ENCODE data around the gene XPR1. TPM values are rescaled to one million over a fixed set of nuclear protein-coding genes. Genes with fewer than 3 reads are reported as not detected.

The XPR1 gene
- total and polyA plus RNA-seq, 2 experiments from 2014 or later, result 4.9 to 15.6 TPM

DNA sequence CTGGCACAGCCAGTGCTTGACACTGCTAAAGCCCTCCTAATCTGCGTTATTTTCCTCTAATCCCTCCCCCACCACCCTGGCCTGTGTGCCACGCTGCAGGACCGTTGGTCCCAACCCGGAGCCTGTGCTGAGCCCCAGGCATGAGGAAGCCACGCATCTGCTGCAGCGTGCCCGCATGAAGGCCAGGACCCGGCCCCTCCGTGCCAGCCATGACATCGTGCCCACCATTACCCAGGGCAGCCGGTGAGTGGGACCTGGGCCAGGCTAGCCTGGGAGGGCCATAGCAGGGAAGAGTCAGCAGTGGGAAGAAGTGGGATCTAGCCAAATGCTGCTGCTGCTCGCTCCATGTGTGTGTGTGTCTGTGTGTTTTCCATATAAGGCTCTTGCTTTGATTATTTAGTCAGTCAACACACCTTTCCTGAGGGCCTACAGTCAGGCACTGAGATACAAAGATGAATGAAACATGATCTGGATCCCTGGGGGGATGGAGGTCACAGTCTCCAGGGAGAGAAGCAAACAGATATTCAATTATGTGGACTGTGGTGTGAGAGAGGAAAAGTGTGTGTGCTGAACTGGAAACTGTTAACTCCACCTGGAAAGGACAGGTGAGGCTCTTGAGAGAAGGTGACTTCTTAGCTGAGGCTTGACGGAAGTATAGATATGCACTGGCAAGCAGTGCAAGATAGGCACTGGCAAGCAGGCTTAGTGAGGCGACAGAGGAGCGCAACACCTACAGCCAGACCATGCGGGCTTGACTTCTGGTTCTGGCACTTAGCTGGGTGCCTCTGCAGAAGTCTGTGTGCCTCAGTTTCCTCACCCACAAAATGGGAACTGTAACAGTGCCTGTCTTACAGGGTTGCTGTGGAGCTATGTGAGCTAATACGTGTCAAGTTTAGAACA, 296.8 kb downstream of the XPR1 start:
- Histone ChIP-seq H3K27ac (no peak overlapping the region), H3K4me3 (no peak overlapping the region), H4K20me1 (ENCODE audit: insufficient read depth) (no peaks in the 10 kb centered on the region), H2AFZ (no peak overlapping the region), H3K79me2 (ENCODE audit: insufficient read depth) (no peaks in the 10 kb centered on the region), H3K9ac (no peak overlapping the region), H3K9me3 (ENCODE audit: low read depth) (no peaks in the 10 kb centered on the region), H3F3A (ENCODE audit: insufficient read depth) (no peaks in the 10 kb centered on the region), H3K27me3 (replicated peaks; ENCODE audit: insufficient read depth) (no peaks in the 10 kb centered on the region), H3K9me2 (ENCODE audit: insufficient read depth) (no peaks in the 10 kb centered on the region), H3K4me1 (ENCODE audit: insufficient read depth) (no peaks in the 10 kb centered on the region; the same call in 1 of the 2 replicates), H3K4me2 (ENCODE audit: unreplicated experiment) (no peak overlapping the region), H3K36me3 (ENCODE audit: low read depth) (no peaks in the 10 kb centered on the region)
- DNase-seq, result no peak
- WGBS, 2 experiments (ENCODE audit: low coverage in 1 of 2, low lambda C conversion rate in 2 of 2, missing lambda C conversion rate in 2 of 2), result 66 to 67% methylated on average over 16 to 17 of the region's 17 CpGs
- TF ChIP-seq EZH2 (IDR thresholded peaks at IDR 0.05; ENCODE audit: insufficient read depth, poor library complexity, severe bottlenecking) (no peak), EZH2phosphoT487 (IDR thresholded peaks at IDR 0.05; ENCODE audit: insufficient read depth, low read depth) (no peak)
- in situ Hi-C loops (cut with MboI), result no loop called here

DNA sequence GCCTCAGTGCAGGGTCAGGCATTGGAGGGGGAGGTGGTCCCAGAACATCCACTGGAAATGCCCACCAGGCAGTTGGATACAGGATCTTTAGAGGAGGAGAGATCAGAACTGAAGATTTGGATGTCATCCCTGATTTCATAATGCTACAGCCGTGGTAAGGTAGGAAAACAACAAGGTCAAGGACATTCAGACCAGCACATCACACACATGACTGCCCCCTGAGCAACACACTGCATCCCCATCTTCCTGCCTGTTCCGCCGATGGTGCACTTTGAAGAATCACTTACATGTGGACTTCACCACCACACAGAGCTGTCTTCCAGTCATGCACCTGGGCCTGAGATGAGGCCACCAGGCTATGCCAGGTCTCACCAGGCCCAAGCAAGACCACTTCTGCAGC, 297.6 kb downstream of the XPR1 start:
- no peak overlapping the region for H3K4me3 ChIP-seq
- TF ChIP-seq EZH2 (IDR thresholded peaks at IDR 0.05; ENCODE audit: insufficient read depth, poor library complexity, severe bottlenecking) (no peak), EZH2phosphoT487 (IDR thresholded peaks at IDR 0.05; ENCODE audit: insufficient read depth, low read depth) (no peak)
- H3K9me3 ChIP-seq (ENCODE audit: low read depth), result no peaks in the 10 kb centered on the region
- in situ Hi-C loops (cut with MboI), result no loop called here
- H3K9me2 ChIP-seq (ENCODE audit: insufficient read depth), result no peaks in the 10 kb centered on the region
- H3K27me3 ChIP-seq (replicated peaks; ENCODE audit: insufficient read depth), result no peaks in the 10 kb centered on the region
- no peak overlapping the region for H2AFZ ChIP-seq
- DNase-seq, result no peak
- H3F3A ChIP-seq (ENCODE audit: insufficient read depth), result no peaks in the 10 kb centered on the region
- H3K79me2 ChIP-seq (ENCODE audit: insufficient read depth), result no peaks in the 10 kb centered on the region
- no peak overlapping the region for H3K9ac ChIP-seq
- no peak overlapping the region for H3K27ac ChIP-seq
- no peak overlapping the region for H3K4me2 ChIP-seq (ENCODE audit: unreplicated experiment)
- H3K4me1 ChIP-seq (ENCODE audit: insufficient read depth), result no peaks in the 10 kb centered on the region; the same call in 1 of the 2 replicates
- no peaks in the 10 kb centered on the region for H4K20me1 ChIP-seq (ENCODE audit: insufficient read depth)
- H3K36me3 ChIP-seq (ENCODE audit: low read depth), result no peaks in the 10 kb centered on the region
- 97% methylated on average over 3 of the region's 3 CpGs for WGBS, 2 experiments (ENCODE audit: low coverage in 1 of 2, low lambda C conversion rate in 2 of 2, missing lambda C conversion rate in 2 of 2)

DNA sequence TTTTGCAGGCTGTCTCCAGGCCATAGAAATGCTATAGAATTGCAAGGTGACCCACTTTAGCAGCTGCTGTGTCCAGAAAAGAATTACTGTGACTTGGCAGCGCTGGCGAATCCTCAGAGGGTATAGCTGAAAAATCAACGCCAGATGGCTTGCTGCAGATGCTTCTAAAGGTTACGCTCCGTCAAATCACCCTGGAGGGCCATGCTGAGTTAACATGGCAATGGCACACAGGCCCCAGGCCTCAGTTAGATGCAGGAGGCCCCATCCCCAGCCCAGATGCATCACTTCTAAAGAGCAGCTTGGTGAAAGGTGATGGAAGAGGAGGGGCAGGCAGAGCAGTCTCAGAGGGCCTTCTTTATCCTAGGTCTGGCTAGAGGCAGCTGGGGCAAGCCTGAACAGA, 298.9 kb downstream of the XPR1 start:
- H3K9ac ChIP-seq, result no peak overlapping the region
- TF ChIP-seq EZH2phosphoT487 (IDR thresholded peaks at IDR 0.05; ENCODE audit: insufficient read depth, low read depth), result no peak
- no peak for TF ChIP-seq EZH2 (IDR thresholded peaks at IDR 0.05; ENCODE audit: insufficient read depth, poor library complexity, severe bottlenecking)
- no peak overlapping the region for H3K27ac ChIP-seq
- H3F3A ChIP-seq (ENCODE audit: insufficient read depth), result no peaks in the 10 kb centered on the region
- H3K36me3 ChIP-seq (ENCODE audit: low read depth), result no peaks in the 10 kb centered on the region
- no peaks in the 10 kb centered on the region for H3K27me3 ChIP-seq (replicated peaks; ENCODE audit: insufficient read depth)
- in situ Hi-C loops (cut with MboI), result no loop called here
- no peaks in the 10 kb centered on the region for H4K20me1 ChIP-seq (ENCODE audit: insufficient read depth)
- H3K79me2 ChIP-seq (ENCODE audit: insufficient read depth), result no peaks in the 10 kb centered on the region
- no peaks in the 10 kb centered on the region for H3K9me3 ChIP-seq (ENCODE audit: low read depth)
- no peaks in the 10 kb centered on the region for H3K9me2 ChIP-seq (ENCODE audit: insufficient read depth)
- no peak overlapping the region for H3K4me2 ChIP-seq (ENCODE audit: unreplicated experiment)
- no peak for DNase-seq
- no peak overlapping the region for H3K4me3 ChIP-seq
- H2AFZ ChIP-seq, result no peak overlapping the region
- no peaks in the 10 kb centered on the region; the same call in 1 of the 2 replicates for H3K4me1 ChIP-seq (ENCODE audit: insufficient read depth)
- WGBS, 2 experiments (ENCODE audit: low coverage in 1 of 2, low lambda C conversion rate in 2 of 2, missing lambda C conversion rate in 2 of 2), result 92 to 93% methylated on average over 5 of the region's 5 CpGs

GRCh38 chr1:180931529-180931928, 299.7 kb downstream of the XPR1 start:
- no peaks in the 10 kb centered on the region for H3K36me3 ChIP-seq (ENCODE audit: low read depth)
- H3K27ac ChIP-seq, result no peak overlapping the region
- no peak for TF ChIP-seq EZH2phosphoT487 (IDR thresholded peaks at IDR 0.05; ENCODE audit: insufficient read depth, low read depth)
- TF ChIP-seq EZH2 (IDR thresholded peaks at IDR 0.05; ENCODE audit: insufficient read depth, poor library complexity, severe bottlenecking), result no peak
- in situ Hi-C loops (cut with MboI), result no loop called here
- no peak overlapping the region for H3K4me3 ChIP-seq
- no peak for DNase-seq
- H3K4me1 ChIP-seq (ENCODE audit: insufficient read depth), result no peaks in the 10 kb centered on the region; the same call in 1 of the 2 replicates
- 91 to 92% methylated on average over 4 of the region's 4 CpGs for WGBS, 2 experiments (ENCODE audit: low coverage in 1 of 2, low lambda C conversion rate in 2 of 2, missing lambda C conversion rate in 2 of 2)
- H3K79me2 ChIP-seq (ENCODE audit: insufficient read depth), result no peaks in the 10 kb centered on the region
- H3K9me3 ChIP-seq (ENCODE audit: low read depth), result no peaks in the 10 kb centered on the region
- H3K4me2 ChIP-seq (ENCODE audit: unreplicated experiment), result no peak overlapping the region
- H4K20me1 ChIP-seq (ENCODE audit: insufficient read depth), result no peaks in the 10 kb centered on the region
- no peaks in the 10 kb centered on the region for H3K27me3 ChIP-seq (replicated peaks; ENCODE audit: insufficient read depth)
- no peaks in the 10 kb centered on the region for H3K9me2 ChIP-seq (ENCODE audit: insufficient read depth)
- H3F3A ChIP-seq (ENCODE audit: insufficient read depth), result no peaks in the 10 kb centered on the region
- H3K9ac ChIP-seq, result no peak overlapping the region
- H2AFZ ChIP-seq, result no peak overlapping the region

Data from GM23248 (cell line).